Measurements from ENCODE around the gene GNAT2. TPM values are rescaled to one million over a fixed set of nuclear protein-coding genes. Genes with fewer than 3 reads are reported as not detected.
A peak's percentile ranks its signal among the peaks of the same experiment; 100 is the strongest.

The GNAT2 gene
- total RNA-seq, 1 donor from 2014 or later = not detected

GRCh38 chr1:109636201-109636952 lies 17.0 kb upstream of the GNAT2 start:
- no peak overlapping the region for H3K27ac Mint-ChIP-seq
- H3K4me1 Mint-ChIP-seq = peaks cover 17% of the 10 kb centered on the region
- intact Hi-C loops (cut with micrococcal nuclease) = no loop called here
- ChIA-PET CTCF (interaction anchor here (0.7 to 6.6 kb wide), 3 partner anchors 90 to 139 kb away, joined by 3 to 103 read pairs (median 9); partner anchors contain the start of gene GPR61), POLR2A (no interaction called here)
- no peak for DNase-seq
- TF ChIP-seq, protein P1, sequence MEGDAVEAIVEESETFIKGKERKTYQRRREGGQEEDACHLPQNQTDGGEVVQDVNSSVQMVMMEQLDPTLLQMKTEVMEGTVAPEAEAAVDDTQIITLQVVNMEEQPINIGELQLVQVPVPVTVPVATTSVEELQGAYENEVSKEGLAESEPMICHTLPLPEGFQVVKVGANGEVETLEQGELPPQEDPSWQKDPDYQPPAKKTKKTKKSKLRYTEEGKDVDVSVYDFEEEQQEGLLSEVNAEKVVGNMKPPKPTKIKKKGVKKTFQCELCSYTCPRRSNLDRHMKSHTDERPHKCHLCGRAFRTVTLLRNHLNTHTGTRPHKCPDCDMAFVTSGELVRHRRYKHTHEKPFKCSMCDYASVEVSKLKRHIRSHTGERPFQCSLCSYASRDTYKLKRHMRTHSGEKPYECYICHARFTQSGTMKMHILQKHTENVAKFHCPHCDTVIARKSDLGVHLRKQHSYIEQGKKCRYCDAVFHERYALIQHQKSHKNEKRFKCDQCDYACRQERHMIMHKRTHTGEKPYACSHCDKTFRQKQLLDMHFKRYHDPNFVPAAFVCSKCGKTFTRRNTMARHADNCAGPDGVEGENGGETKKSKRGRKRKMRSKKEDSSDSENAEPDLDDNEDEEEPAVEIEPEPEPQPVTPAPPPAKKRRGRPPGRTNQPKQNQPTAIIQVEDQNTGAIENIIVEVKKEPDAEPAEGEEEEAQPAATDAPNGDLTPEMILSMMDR (IDR thresholded peaks at IDR 0.05) = no peak
- no peak for ATAC-seq (ENCODE audit: low read depth)
- no peaks in the 10 kb centered on the region for H3K27me3 Mint-ChIP-seq
- no peaks in the 10 kb centered on the region for H3K9me3 Mint-ChIP-seq
- H3K36me3 Mint-ChIP-seq (ENCODE audit: low read depth) = peaks cover 9% of the 10 kb centered on the region
- no peak overlapping the region for H3K4me3 Mint-ChIP-seq

DNA sequence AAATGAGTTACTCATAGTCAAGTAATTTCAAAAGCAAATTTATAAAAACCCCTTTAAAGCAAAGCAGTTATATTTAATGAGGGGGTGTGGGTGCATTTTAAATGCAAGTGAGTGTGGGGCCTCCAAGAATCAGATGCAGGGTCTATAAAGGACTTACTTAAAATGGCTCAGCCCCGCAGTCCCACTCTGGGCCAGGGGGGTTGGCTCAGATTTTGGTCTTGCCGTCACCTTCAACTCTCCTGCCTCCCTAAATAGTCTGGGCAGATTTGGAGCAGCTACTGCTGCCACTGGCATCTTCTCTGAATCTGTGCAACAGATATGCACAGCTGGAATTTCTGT lies 16.4 kb upstream of the GNAT2 start:
- no peaks in the 10 kb centered on the region for H3K9me3 Mint-ChIP-seq
- TF ChIP-seq, protein P1 (IDR thresholded peaks at IDR 0.05) = no peak
- H3K27ac Mint-ChIP-seq = no peak overlapping the region
- CTCF ChIA-PET = interaction anchor here (2.0 to 6.6 kb wide), 2 partner anchors 90 to 139 kb away, joined by 9 to 103 read pairs; no protein-coding TSS in a partner anchor
- peaks cover 14% of the 10 kb centered on the region for H3K36me3 Mint-ChIP-seq (ENCODE audit: low read depth)
- no peak for ATAC-seq (ENCODE audit: low read depth)
- intact Hi-C loops (cut with micrococcal nuclease) = no loop called here
- H3K4me1 Mint-ChIP-seq = peaks cover 17% of the 10 kb centered on the region
- POLR2A ChIA-PET = no interaction called here
- no peaks in the 10 kb centered on the region for H3K27me3 Mint-ChIP-seq
- H3K4me3 Mint-ChIP-seq = no peak overlapping the region
- no peak for DNase-seq

DNA sequence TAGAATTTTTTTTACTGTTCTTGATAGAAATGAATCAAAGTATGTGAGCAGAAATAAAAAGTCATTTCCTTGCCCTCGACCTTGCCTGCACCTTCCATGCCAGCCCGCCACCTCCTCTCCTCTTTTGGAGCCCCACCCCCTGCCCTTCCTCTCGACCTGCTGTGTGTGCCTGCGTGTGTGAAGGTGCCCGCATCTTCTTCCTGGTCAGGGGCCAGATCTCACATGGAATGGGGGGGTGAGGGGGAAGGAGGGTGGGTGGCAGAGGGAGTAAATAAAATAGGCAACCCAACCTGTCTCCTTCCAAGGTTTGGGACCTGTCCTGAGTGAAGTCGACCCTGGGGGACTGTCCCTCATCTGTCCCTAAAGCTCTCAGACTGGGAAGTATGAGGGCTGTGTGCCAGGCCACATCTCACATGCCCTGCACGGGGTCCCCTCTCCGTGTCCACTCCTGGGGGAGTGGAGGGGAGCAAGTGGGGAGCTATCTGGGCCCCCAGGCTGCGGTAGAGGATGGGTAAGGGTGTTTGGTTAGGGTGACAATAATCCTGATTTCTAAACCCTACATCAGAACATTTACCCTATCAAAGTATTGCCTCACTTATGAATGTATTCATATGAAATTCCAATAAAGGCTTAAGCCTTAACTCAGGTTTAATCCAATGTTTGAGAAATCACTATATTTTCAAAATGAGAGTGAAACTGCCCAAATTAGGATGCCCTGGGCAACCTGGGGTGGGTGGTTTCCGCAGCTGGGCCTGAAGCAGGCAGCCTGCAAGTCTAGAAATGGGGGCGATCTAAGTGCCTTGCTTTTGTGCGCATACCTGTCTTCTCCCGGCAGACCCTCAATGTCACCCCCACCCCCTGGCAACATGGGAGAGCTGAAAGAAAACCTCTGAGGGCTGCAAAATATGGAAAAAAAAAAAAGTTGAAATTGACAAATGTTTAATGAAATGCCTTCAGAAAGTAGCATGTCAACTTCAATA lies 15.6 kb upstream of the GNAT2 start:
- TF ChIP-seq, protein P1 (IDR thresholded peaks at IDR 0.05) = no peak
- Mint-ChIP-seq H3K4me1 (peaks cover 13% of the 10 kb centered on the region), H3K27ac (no peak overlapping the region), H3K27me3 (no peaks in the 10 kb centered on the region), H3K9me3 (no peaks in the 10 kb centered on the region), H3K36me3 (ENCODE audit: low read depth) (peaks cover 19% of the 10 kb centered on the region), H3K4me3 (no peak overlapping the region)
- CTCF ChIA-PET = interaction anchor here (0.8 to 2.0 kb wide), 3 partner anchors 89 to 349 kb away, joined by 3 to 9 read pairs (median 3); partner anchors contain the start of gene AHCYL1
- ATAC-seq (ENCODE audit: low read depth) (peak; percentile 42), DNase-seq (no peak)
- intact Hi-C loops (cut with micrococcal nuclease) = no loop called here
- POLR2A ChIA-PET = no interaction called here

DNA sequence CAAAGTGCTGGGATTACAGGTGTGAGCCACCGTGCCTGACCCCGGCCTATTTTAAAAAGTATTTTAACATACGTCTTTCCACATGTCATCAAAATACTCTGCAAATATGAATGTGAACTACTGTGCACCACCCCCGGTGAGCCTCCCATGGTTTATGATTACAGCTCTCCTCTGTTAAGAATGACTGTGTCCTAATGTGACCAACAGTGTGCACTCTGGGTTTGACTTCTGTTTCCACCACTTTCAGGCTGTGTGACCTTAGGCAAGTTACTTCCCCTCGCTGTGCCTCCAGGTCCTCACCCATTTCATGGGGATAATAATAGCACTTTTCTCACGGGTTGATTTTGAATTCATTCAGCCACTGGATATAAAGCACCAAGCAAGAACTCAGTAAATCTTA lies 14.9 kb upstream of the GNAT2 start:
- CTCF ChIA-PET = interaction anchor here (0.8 to 1.0 kb wide), 2 partner anchors 90 to 350 kb away, joined by 3 read pairs; partner anchors contain the start of gene AHCYL1
- intact Hi-C loops (cut with micrococcal nuclease) = no loop called here
- Mint-ChIP-seq H3K4me3 (no peak overlapping the region), H3K27me3 (no peaks in the 10 kb centered on the region), H3K36me3 (ENCODE audit: low read depth) (peaks cover 26% of the 10 kb centered on the region), H3K9me3 (no peaks in the 10 kb centered on the region), H3K4me1 (peaks cover 12% of the 10 kb centered on the region), H3K27ac (no peak overlapping the region)
- ATAC-seq (ENCODE audit: low read depth) = no peak
- TF ChIP-seq, protein P1 (IDR thresholded peaks at IDR 0.05) = no peak
- DNase-seq = no peak
- POLR2A ChIA-PET = no interaction called here

Measured in activated B cell treated with CpG ODN at 0.5 μM for 24 hours (primary cell).